Natural killer cell (primary cell): ENCODE results near the gene KRTAP2-1. TPM values are rescaled to one million over a fixed set of nuclear protein-coding genes. Genes with fewer than 3 reads are reported as not detected.

Source experiments
- ATAC-seq, 3 donors: fragments of 150-1000 bp in 2 of 3; fragments of 200-7000 bp in 1 of 3; cut with Tn5 transposase; 1 replicate in 1 of 3; 2 replicates in 2 of 3; pipeline ENCODE4 v1.10.0; 2021; ENCODE audit warnings: mild to moderate bottlenecking in 2 of 3, moderate library complexity in 2 of 3
- DNase-seq, 2 donors: peaks; one replicate each; pipeline versions ENCODE4 v3.0.0 to v3.0.0-alpha.2; 2013 to 2021; ENCODE audit warnings: mixed read lengths in 1 of 2
- H3K27ac ChIP-seq: one replicate; pipeline ENCODE4 v1.5.1; 2013; ENCODE audit warnings: mild to moderate bottlenecking, low read length
- H3K27me3 ChIP-seq: one replicate; pipeline ENCODE4 v1.6.1; 2013; ENCODE audit warnings: low read length; ENCODE audit not compliant: control insufficient read depth, insufficient read depth
- H3K36me3 ChIP-seq: one replicate; pipeline ENCODE4 v1.6.1; 2013; ENCODE audit warnings: low read length; ENCODE audit not compliant: control insufficient read depth, insufficient read depth
- H3K4me1 ChIP-seq: one replicate; pipeline ENCODE4 v1.6.1; 2013; ENCODE audit warnings: low read length; ENCODE audit not compliant: control insufficient read depth, insufficient read depth
- H3K4me3 ChIP-seq: one replicate; pipeline ENCODE4 v1.5.1; 2013; ENCODE audit warnings: low read length
- H3K9me3 ChIP-seq: one replicate; pipeline ENCODE4 v1.6.1; 2013; ENCODE audit warnings: low read length; ENCODE audit not compliant: control insufficient read depth, insufficient read depth
- H3K27ac Mint-ChIP-seq, 2 donors: one replicate each; pipeline ENCODE4 v1.8.0; 2022; ENCODE audit warnings: mild to moderate bottlenecking in 2 of 2, mixed read lengths in 2 of 2, moderate library complexity in 1 of 2
- H3K27me3 Mint-ChIP-seq, 2 donors: one replicate each; pipeline ENCODE4 v1.8.0; 2022; ENCODE audit warnings: low read depth in 2 of 2, mixed read lengths in 2 of 2
- H3K36me3 Mint-ChIP-seq: one replicate; pipeline ENCODE4 v1.8.0; 2022; ENCODE audit warnings: mixed read lengths
- H3K4me1 Mint-ChIP-seq, 2 donors: one replicate each; pipeline ENCODE4 v1.8.0; 2022; ENCODE audit warnings: mixed read lengths in 2 of 2
- H3K4me3 Mint-ChIP-seq: one replicate; pipeline ENCODE4 v1.8.0; 2022; ENCODE audit warnings: mild to moderate bottlenecking, moderate library complexity, mixed read lengths
- H3K9me3 Mint-ChIP-seq, 2 donors: one replicate each; pipeline ENCODE4 v1.8.0; 2022; ENCODE audit warnings: mixed read lengths in 2 of 2
- WGBS: methylation state at CpG from one replicate; pipeline ENCODE4 v1.1.7; 2013; ENCODE audit warnings: missing lambda C conversion rate; ENCODE audit not compliant: insufficient coverage; 5-methylcytosine and 5-hydroxymethylcytosine counted together
- intact Hi-C: fragments of 100-400 bp; cut with micrococcal nuclease; formaldehyde crosslinking; loops from one replicate; pipeline ENCODE4 v1.14.2; 2022
- total RNA-seq, 4 donors: library from RNA; stranded (reverse); fragments of 120-200 nt in 1 of 4; gene quantifications; one replicate each; pipeline versions ENCODE4 v1.2.3 to v1.2.4, GENCODE V29; 2013 to 2022
- TF ChIP-seq, protein P1 (sequence below): fragments of 200-600 bp; IDR thresholded peaks from one replicate; pipeline ENCODE4 v1.8.0; 2022; ENCODE audit warnings: antibody characterized with exemption

KRTAP2-1 gene
- total RNA-seq, 3 donors from 2014 or later (not counting 1 experiment from before 2014, with no cell fraction given) = not detected

DNA sequence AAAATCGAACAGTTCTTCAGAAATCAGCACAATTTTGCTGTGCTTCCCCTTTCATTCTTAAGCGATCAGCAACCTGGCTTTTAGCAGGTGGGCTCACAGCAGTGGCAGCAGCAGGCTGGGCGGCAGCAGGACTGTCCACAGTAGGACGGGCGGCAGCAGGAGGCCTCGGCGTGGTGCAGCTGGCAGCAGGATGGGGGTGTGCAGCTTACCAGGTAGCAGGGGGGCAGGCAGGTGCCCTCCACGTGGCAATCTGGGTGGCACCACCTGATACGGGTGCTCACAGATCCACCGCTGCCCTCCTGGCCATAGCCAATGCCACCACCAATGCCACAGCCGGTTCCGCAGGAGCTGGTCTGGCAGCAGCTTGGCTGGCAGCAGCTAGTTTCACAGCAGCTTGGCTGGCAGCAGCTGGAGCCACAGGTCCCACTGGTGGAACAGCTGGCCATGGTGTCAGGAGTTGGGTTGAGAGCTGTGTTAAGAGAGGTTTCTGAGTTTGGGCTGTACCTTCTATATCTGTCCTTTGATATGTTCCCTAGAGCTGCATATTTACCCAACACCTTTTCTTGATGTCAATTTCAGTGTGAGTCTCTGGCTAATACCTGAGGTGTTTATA is 17.4 kb downstream of the KRTAP2-1 start, which contains the start of gene KRTAP1-4:
Gene KRTAP1-4 (minus strand): TSS at position 563 of the 613 bp plus-strand sequence. CDS start 117 bp downstream, at position 446.
- intact Hi-C loops = no loop called here
- ATAC-seq = no peak
- no peak for DNase-seq
- no peaks in the 10 kb centered on the region for H3K9me3 Mint-ChIP-seq
- 86% methylated on average over 12 of the region's 12 CpGs for WGBS
- Histone ChIP-seq H3K4me1 (no peaks in the 10 kb centered on the region), H3K27ac (no peak within 1 kb of the TSS), H3K4me3 (no peak within 1 kb of the TSS), H3K27me3 (no peaks in the 10 kb centered on the region), H3K9me3 (no peaks in the 10 kb centered on the region), H3K36me3 (no peaks in the 10 kb centered on the region)
- no peaks in the 10 kb centered on the region for H3K4me1 Mint-ChIP-seq
- no peak within 1 kb of the TSS for H3K27ac Mint-ChIP-seq
- H3K36me3 Mint-ChIP-seq = no peaks in the 10 kb centered on the region
- H3K27me3 Mint-ChIP-seq = peaks cover 21 to 46% of the 10 kb centered on the region in 2 donors
- TF ChIP-seq, protein P1, sequence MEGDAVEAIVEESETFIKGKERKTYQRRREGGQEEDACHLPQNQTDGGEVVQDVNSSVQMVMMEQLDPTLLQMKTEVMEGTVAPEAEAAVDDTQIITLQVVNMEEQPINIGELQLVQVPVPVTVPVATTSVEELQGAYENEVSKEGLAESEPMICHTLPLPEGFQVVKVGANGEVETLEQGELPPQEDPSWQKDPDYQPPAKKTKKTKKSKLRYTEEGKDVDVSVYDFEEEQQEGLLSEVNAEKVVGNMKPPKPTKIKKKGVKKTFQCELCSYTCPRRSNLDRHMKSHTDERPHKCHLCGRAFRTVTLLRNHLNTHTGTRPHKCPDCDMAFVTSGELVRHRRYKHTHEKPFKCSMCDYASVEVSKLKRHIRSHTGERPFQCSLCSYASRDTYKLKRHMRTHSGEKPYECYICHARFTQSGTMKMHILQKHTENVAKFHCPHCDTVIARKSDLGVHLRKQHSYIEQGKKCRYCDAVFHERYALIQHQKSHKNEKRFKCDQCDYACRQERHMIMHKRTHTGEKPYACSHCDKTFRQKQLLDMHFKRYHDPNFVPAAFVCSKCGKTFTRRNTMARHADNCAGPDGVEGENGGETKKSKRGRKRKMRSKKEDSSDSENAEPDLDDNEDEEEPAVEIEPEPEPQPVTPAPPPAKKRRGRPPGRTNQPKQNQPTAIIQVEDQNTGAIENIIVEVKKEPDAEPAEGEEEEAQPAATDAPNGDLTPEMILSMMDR = no peak
- no peak within 1 kb of the TSS for H3K4me3 Mint-ChIP-seq

DNA sequence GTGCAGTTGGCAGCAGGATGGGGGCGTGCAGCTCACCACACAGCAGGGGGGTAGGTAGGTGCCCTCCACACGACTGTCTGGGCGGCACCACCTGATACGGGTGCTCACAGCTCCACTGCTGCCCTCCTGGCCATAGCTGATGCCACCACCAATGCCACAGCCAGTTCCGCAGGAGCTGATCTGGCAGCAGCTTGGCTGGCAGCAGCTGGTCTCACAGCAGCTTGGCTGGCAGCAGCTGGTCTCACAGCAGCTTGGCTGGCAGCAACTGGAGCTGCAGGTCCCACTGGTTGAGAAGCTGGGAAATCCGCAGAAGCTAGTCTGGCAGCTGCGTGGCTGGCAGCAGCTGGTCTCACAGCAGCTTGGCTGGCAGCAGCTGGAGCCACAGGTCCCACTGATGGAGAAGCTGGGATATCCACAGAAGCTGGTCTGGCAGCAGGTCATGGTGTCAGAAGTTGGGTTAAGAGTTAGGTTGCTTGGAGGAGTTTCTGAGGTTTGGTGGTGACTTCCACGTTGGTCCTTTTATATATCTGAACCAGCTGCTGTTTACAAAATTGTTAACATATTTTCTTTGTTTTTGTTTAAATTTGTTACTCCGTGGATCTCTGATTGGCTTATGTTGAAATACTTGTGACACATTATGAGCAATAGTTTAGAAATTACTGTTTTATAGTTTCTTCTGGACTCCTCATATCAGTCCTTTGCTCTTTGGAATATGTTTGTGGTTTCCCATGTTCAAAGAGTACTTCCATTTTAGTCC is 20.2 kb downstream of the KRTAP2-1 start, which contains the start of gene KRTAP1-5:
Gene KRTAP1-5 (minus strand): TSS at position 494 of the 757 bp plus-strand sequence. CDS start 53 bp downstream, at position 441.
- Mint-ChIP-seq H3K36me3 (no peaks in the 10 kb centered on the region), H3K9me3 (no peaks in the 10 kb centered on the region), H3K27me3 (peaks cover 24 to 48% of the 10 kb centered on the region in 2 donors), H3K4me1 (no peaks in the 10 kb centered on the region), H3K27ac (no peak within 1 kb of the TSS), H3K4me3 (no peak within 1 kb of the TSS)
- Histone ChIP-seq H3K4me3 (no peak within 1 kb of the TSS), H3K27me3 (no peaks in the 10 kb centered on the region), H3K27ac (no peak within 1 kb of the TSS), H3K4me1 (no peaks in the 10 kb centered on the region), H3K9me3 (no peaks in the 10 kb centered on the region), H3K36me3 (no peaks in the 10 kb centered on the region)
- 79% methylated on average over 8 of the region's 9 CpGs for WGBS
- DNase-seq (no peak), ATAC-seq (no peak)
- TF ChIP-seq, protein P1 = no peak
- intact Hi-C loops = no loop called here

DNA sequence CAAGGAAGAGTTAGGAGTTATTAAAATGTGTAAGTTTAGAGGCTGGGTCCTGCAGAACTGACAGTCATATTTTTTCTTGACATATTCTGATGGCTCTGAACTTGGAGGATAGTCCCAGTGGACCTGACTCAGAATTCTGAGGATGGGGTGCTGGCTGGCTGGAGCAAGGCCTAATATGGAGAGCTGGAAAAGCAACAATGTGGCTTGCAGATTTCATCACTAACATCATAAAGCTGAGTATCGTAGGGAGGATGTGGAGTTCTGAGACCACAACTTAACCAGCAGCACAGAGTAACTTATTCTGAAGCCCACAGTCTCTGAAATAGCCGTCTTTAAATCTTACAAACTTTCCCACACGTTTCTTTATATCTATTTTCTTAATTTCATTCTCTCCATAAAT is 22.4 kb downstream of the KRTAP2-1 start:
- H3K9me3 Mint-ChIP-seq = no peaks in the 10 kb centered on the region
- intact Hi-C loops = no loop called here
- H3K4me1 ChIP-seq = no peaks in the 10 kb centered on the region
- no peaks in the 10 kb centered on the region for H3K27me3 ChIP-seq
- H3K36me3 ChIP-seq = no peaks in the 10 kb centered on the region
- H3K4me1 Mint-ChIP-seq = no peaks in the 10 kb centered on the region
- H3K27ac Mint-ChIP-seq = no peak overlapping the region
- H3K4me3 ChIP-seq = no peak overlapping the region
- no peak overlapping the region for H3K4me3 Mint-ChIP-seq
- ATAC-seq = no peak
- no peak overlapping the region for H3K27ac ChIP-seq
- DNase-seq = no peak
- TF ChIP-seq, protein P1 = no peak
- H3K9me3 ChIP-seq = no peaks in the 10 kb centered on the region
- H3K27me3 Mint-ChIP-seq = peaks cover 21 to 35% of the 10 kb centered on the region in 2 donors
- 71% methylated on average over 3 of the region's 3 CpGs for WGBS
- no peaks in the 10 kb centered on the region for H3K36me3 Mint-ChIP-seq
